ENCODE data around the gene CCDC38.
A peak's percentile ranks its signal among the peaks of the same experiment; 100 is the strongest.

Gene CCDC38

GRCh38 chr12:95919110-95919509 lies 23.3 kb downstream of the CCDC38 start:
- 86% methylated on average over 6 of the region's 6 CpGs for WGBS (ENCODE audit: insufficient coverage)
- Histone ChIP-seq H3K27me3 (replicated peaks in 2 of 5; ENCODE audit: control insufficient read depth in 4 of 5, insufficient read depth in 5 of 5, low read length in 4 of 5) (peaks cover 0 to 5% (median 0%) of the 10 kb centered on the region in 5 experiments), H3K36me3 (ENCODE audit: control insufficient read depth in 4 of 4, insufficient read depth in 4 of 4, low read length in 3 of 4) (no peaks in the 10 kb centered on the region), H3K4me1 (ENCODE audit: control extremely low read depth in 1 of 4, control insufficient read depth in 4 of 4, insufficient read depth in 4 of 4, low read length in 3 of 4) (no peaks in the 10 kb centered on the region), H3K4me3 (ENCODE audit: control insufficient read depth in 1 of 7, extremely low read depth in 1 of 7, insufficient read depth in 4 of 7, low read depth in 2 of 7, low read length in 6 of 7) (no peak overlapping the region), H3K27ac (ENCODE audit: insufficient read depth in 1 of 2, low read depth in 1 of 2, low read length in 2 of 2, poor library complexity in 1 of 2, severe bottlenecking in 2 of 2) (no peak overlapping the region), H3K9me3 (ENCODE audit: control extremely low read depth in 1 of 5, control insufficient read depth in 4 of 5, insufficient read depth in 2 of 5, low read depth in 1 of 5, low read length in 4 of 5) (peaks cover 0 to 1% (median 0%) of the 10 kb centered on the region in 5 experiments)
- POLR2A ChIA-PET = no interaction called here
- CTCF ChIA-PET = interaction anchor here (0.9 to 4.5 kb wide), 9 partner anchors 11 to 79 kb away, joined by 3 to 51 read pairs (median 8); partner anchors contain the start of genes AMDHD1, CCDC38 and HAL
- DNase-seq = no peak

DNA sequence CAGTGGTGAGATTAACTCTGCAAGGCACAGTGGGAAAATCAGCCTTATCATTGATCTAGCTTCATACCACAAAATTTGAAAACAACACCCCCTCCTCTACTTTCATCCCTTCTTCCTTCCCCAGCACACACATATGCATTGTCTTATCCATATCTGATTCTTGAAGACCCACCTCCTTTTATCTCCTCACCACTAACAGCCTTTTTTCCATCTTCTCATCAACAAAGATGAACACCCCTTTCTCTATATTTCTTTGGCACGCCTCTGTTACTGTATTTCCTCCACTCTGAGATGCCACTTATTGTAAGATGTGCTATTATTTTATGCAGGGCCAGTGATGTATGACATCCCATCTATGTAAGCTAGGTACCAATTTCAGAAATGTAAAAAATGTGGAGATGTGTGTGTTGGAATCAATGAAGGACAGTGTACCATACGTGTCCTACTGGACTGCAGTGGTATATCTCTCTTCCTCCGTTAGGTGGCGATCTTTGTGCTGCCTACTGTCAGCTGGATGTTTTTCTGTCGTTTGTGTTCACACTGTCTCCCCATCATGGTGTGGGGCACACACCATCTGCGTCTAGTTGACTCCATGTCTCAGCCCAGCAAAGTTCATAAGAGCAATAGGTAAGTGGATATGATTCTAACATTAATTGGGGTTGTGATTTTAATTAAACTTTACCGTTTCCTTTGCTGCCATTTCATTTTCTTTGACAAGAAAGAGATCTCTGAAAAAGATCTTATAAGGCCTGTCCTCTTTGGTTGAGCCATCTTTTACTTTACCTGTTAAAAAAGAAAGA lies 24.0 kb downstream of the CCDC38 start:
- ChIA-PET POLR2A (no interaction called here), CTCF (interaction anchor here (0.6 to 4.5 kb wide), 14 partner anchors 12 to 1069 kb away, joined by 3 to 51 read pairs (median 4); partner anchors contain the start of genes AMDHD1, CCDC38 and HAL)
- Histone ChIP-seq H3K4me3 (ENCODE audit: control insufficient read depth in 1 of 7, extremely low read depth in 1 of 7, insufficient read depth in 4 of 7, low read depth in 2 of 7, low read length in 6 of 7) (no peak overlapping the region), H3K27ac (ENCODE audit: insufficient read depth in 1 of 2, low read depth in 1 of 2, low read length in 2 of 2, poor library complexity in 1 of 2, severe bottlenecking in 2 of 2) (no peak overlapping the region), H3K27me3 (replicated peaks in 2 of 5; ENCODE audit: control insufficient read depth in 4 of 5, insufficient read depth in 5 of 5, low read length in 4 of 5) (peaks cover 0 to 5% (median 0%) of the 10 kb centered on the region in 5 experiments), H3K36me3 (ENCODE audit: control insufficient read depth in 4 of 4, insufficient read depth in 4 of 4, low read length in 3 of 4) (no peaks in the 10 kb centered on the region), H3K4me1 (ENCODE audit: control extremely low read depth in 1 of 4, control insufficient read depth in 4 of 4, insufficient read depth in 4 of 4, low read length in 3 of 4) (no peaks in the 10 kb centered on the region), H3K9me3 (ENCODE audit: control extremely low read depth in 1 of 5, control insufficient read depth in 4 of 5, insufficient read depth in 2 of 5, low read depth in 1 of 5, low read length in 4 of 5) (peaks cover 0 to 1% (median 0%) of the 10 kb centered on the region in 5 experiments)
- 0% methylated on average over 4 of the region's 7 CpGs for WGBS (ENCODE audit: insufficient coverage)
- peak; percentile 48 to 72 (median 70) for DNase-seq

GRCh38 chr12:95909871-95910270 lies 32.5 kb downstream of the CCDC38 start:
- WGBS (ENCODE audit: insufficient coverage) = 100% methylated on average over 3 of the region's 3 CpGs
- Histone ChIP-seq H3K4me1 (ENCODE audit: control extremely low read depth in 1 of 4, control insufficient read depth in 4 of 4, insufficient read depth in 4 of 4, low read length in 3 of 4) (no peaks in the 10 kb centered on the region), H3K4me3 (ENCODE audit: control insufficient read depth in 1 of 7, extremely low read depth in 1 of 7, insufficient read depth in 4 of 7, low read depth in 2 of 7, low read length in 6 of 7) (no peak overlapping the region), H3K27ac (ENCODE audit: insufficient read depth in 1 of 2, low read depth in 1 of 2, low read length in 2 of 2, poor library complexity in 1 of 2, severe bottlenecking in 2 of 2) (no peak overlapping the region), H3K9me3 (ENCODE audit: control extremely low read depth in 1 of 5, control insufficient read depth in 4 of 5, insufficient read depth in 2 of 5, low read depth in 1 of 5, low read length in 4 of 5) (peaks cover 0 to 3% (median 0%) of the 10 kb centered on the region in 5 experiments), H3K27me3 (replicated peaks in 2 of 5; ENCODE audit: control insufficient read depth in 4 of 5, insufficient read depth in 5 of 5, low read length in 4 of 5) (no peaks in the 10 kb centered on the region), H3K36me3 (ENCODE audit: control insufficient read depth in 4 of 4, insufficient read depth in 4 of 4, low read length in 3 of 4) (no peaks in the 10 kb centered on the region)
- no peak for DNase-seq
- ChIA-PET POLR2A (no interaction called here), CTCF (no interaction called here)

- H3K9me3 ChIP-seq (ENCODE audit: control extremely low read depth in 1 of 5, control insufficient read depth in 4 of 5, insufficient read depth in 2 of 5, low read depth in 1 of 5, low read length in 4 of 5) = peaks cover 0 to 4% (median 0%) of the 10 kb centered on the region in 5 experiments
- ChIA-PET CTCF (no interaction called here), POLR2A (no interaction called here)
- no peak overlapping the region for H3K4me3 ChIP-seq (ENCODE audit: control insufficient read depth in 1 of 7, extremely low read depth in 1 of 7, insufficient read depth in 4 of 7, low read depth in 2 of 7, low read length in 6 of 7)
- H3K4me1 ChIP-seq (ENCODE audit: control extremely low read depth in 1 of 4, control insufficient read depth in 4 of 4, insufficient read depth in 4 of 4, low read length in 3 of 4) = no peaks in the 10 kb centered on the region
- no peak overlapping the region for H3K27ac ChIP-seq (ENCODE audit: insufficient read depth in 1 of 2, low read depth in 1 of 2, low read length in 2 of 2, poor library complexity in 1 of 2, severe bottlenecking in 2 of 2)
- H3K36me3 ChIP-seq (ENCODE audit: control insufficient read depth in 4 of 4, insufficient read depth in 4 of 4, low read length in 3 of 4) = no peaks in the 10 kb centered on the region
- H3K27me3 ChIP-seq (replicated peaks in 2 of 5; ENCODE audit: control insufficient read depth in 4 of 5, insufficient read depth in 5 of 5, low read length in 4 of 5) = no peaks in the 10 kb centered on the region
- DNase-seq = no peak
These were observed 33.8 kb downstream of the CCDC38 start for GRCh38 chr12:95908573-95908972.

GRCh38 chr12:95898081-95898480 lies 44.3 kb downstream of the CCDC38 start:
- Histone ChIP-seq H3K27ac (ENCODE audit: insufficient read depth in 1 of 2, low read depth in 1 of 2, low read length in 2 of 2, poor library complexity in 1 of 2, severe bottlenecking in 2 of 2) (no peak overlapping the region), H3K36me3 (ENCODE audit: control insufficient read depth in 4 of 4, insufficient read depth in 4 of 4, low read length in 3 of 4) (no peaks in the 10 kb centered on the region), H3K27me3 (replicated peaks in 2 of 5; ENCODE audit: control insufficient read depth in 4 of 5, insufficient read depth in 5 of 5, low read length in 4 of 5) (peaks cover 0 to 4% (median 0%) of the 10 kb centered on the region in 5 experiments), H3K4me1 (ENCODE audit: control extremely low read depth in 1 of 4, control insufficient read depth in 4 of 4, insufficient read depth in 4 of 4, low read length in 3 of 4) (peaks cover 0 to 12% (median 0%) of the 10 kb centered on the region in 4 experiments), H3K4me3 (ENCODE audit: control insufficient read depth in 1 of 7, extremely low read depth in 1 of 7, insufficient read depth in 4 of 7, low read depth in 2 of 7, low read length in 6 of 7) (no peak overlapping the region), H3K9me3 (ENCODE audit: control extremely low read depth in 1 of 5, control insufficient read depth in 4 of 5, insufficient read depth in 2 of 5, low read depth in 1 of 5, low read length in 4 of 5) (peaks cover 0 to 3% (median 0%) of the 10 kb centered on the region in 5 experiments)
- ChIA-PET POLR2A (no interaction called here), CTCF (no interaction called here)
- WGBS (ENCODE audit: insufficient coverage) = 93% methylated on average over 2 of the region's 4 CpGs
- DNase-seq = no peak

DNA sequence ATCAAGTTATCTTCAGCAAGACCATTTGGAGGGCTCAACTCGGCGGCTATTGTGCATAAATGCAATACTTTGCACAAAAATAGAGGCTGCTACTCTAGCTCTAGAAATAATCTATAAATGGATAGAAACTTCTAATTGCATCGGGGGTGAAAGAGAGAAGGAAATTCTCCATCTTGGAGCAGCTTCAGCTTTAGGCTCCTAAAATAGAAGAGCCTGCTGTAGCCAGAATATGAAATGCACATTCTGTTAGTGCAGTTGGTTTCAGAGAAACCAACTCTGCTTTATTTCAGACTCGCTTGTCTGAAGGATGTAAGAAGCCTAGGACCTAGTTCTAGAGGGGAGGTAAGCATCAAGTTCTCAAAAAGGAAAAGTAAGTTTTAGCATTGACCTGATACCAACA lies 45.6 kb downstream of the CCDC38 start:
- Histone ChIP-seq H3K27me3 (replicated peaks in 2 of 5; ENCODE audit: control insufficient read depth in 4 of 5, insufficient read depth in 5 of 5, low read length in 4 of 5) (peaks cover 0 to 4% (median 0%) of the 10 kb centered on the region in 5 experiments), H3K4me1 (ENCODE audit: control extremely low read depth in 1 of 4, control insufficient read depth in 4 of 4, insufficient read depth in 4 of 4, low read length in 3 of 4) (peaks cover 0 to 12% (median 0%) of the 10 kb centered on the region in 4 experiments), H3K9me3 (ENCODE audit: control extremely low read depth in 1 of 5, control insufficient read depth in 4 of 5, insufficient read depth in 2 of 5, low read depth in 1 of 5, low read length in 4 of 5) (peaks cover 0 to 3% (median 0%) of the 10 kb centered on the region in 5 experiments), H3K27ac (ENCODE audit: insufficient read depth in 1 of 2, low read depth in 1 of 2, low read length in 2 of 2, poor library complexity in 1 of 2, severe bottlenecking in 2 of 2) (no peak overlapping the region), H3K36me3 (ENCODE audit: control insufficient read depth in 4 of 4, insufficient read depth in 4 of 4, low read length in 3 of 4) (no peaks in the 10 kb centered on the region), H3K4me3 (ENCODE audit: control insufficient read depth in 1 of 7, extremely low read depth in 1 of 7, insufficient read depth in 4 of 7, low read depth in 2 of 7, low read length in 6 of 7) (no peak overlapping the region)
- POLR2A ChIA-PET = no interaction called here
- 84% methylated on average over 2 of the region's 4 CpGs for WGBS (ENCODE audit: insufficient coverage)
- DNase-seq = no peak
- CTCF ChIA-PET = no interaction called here

GRCh38 chr12:95890958-95891357 lies 51.5 kb downstream of the CCDC38 start:
- ChIA-PET CTCF (no interaction called here), POLR2A (no interaction called here)
- WGBS (ENCODE audit: insufficient coverage) = no CpG with 5 or more reads among the region's 3 CpGs
- no peak overlapping the region for H3K4me3 ChIP-seq (ENCODE audit: control insufficient read depth in 1 of 7, extremely low read depth in 1 of 7, insufficient read depth in 4 of 7, low read depth in 2 of 7, low read length in 6 of 7)
- no peak overlapping the region for H3K27ac ChIP-seq (ENCODE audit: insufficient read depth in 1 of 2, low read depth in 1 of 2, low read length in 2 of 2, poor library complexity in 1 of 2, severe bottlenecking in 2 of 2)
- no peak for DNase-seq
- peaks cover 0 to 3% (median 0%) of the 10 kb centered on the region in 5 experiments for H3K9me3 ChIP-seq (ENCODE audit: control extremely low read depth in 1 of 5, control insufficient read depth in 4 of 5, insufficient read depth in 2 of 5, low read depth in 1 of 5, low read length in 4 of 5)
- H3K27me3 ChIP-seq (replicated peaks in 2 of 5; ENCODE audit: control insufficient read depth in 4 of 5, insufficient read depth in 5 of 5, low read length in 4 of 5) = no peaks in the 10 kb centered on the region
- H3K36me3 ChIP-seq (ENCODE audit: control insufficient read depth in 4 of 4, insufficient read depth in 4 of 4, low read length in 3 of 4) = no peaks in the 10 kb centered on the region
- H3K4me1 ChIP-seq (ENCODE audit: control extremely low read depth in 1 of 4, control insufficient read depth in 4 of 4, insufficient read depth in 4 of 4, low read length in 3 of 4) = no peaks in the 10 kb centered on the region
